Mucosa of rectum (tissue), 2 donors: ENCODE results near the gene STIMATE.
A peak's percentile ranks its signal among the peaks of the same experiment; 100 is the strongest.

Experiments used
- H3K27ac ChIP-seq, 2 donors: one replicate each; pipeline ENCODE4 v1.7.0; 2013; ENCODE audit warnings: inconsistent platforms in 2 of 2, low read depth in 2 of 2, low read length in 2 of 2
- H3K27me3 ChIP-seq, 2 donors: one replicate each; pipeline ENCODE4 v1.7.0; 2013; ENCODE audit warnings: low read length in 2 of 2; ENCODE audit not compliant: control insufficient read depth in 2 of 2, insufficient read depth in 2 of 2
- H3K36me3 ChIP-seq, 2 donors: one replicate each; pipeline ENCODE4 v1.7.0; 2013; ENCODE audit warnings: low read length in 2 of 2; ENCODE audit not compliant: control insufficient read depth in 2 of 2, insufficient read depth in 2 of 2
- H3K4me1 ChIP-seq, 2 donors: one replicate each; pipeline ENCODE4 v1.7.0; 2013; ENCODE audit warnings: low read length in 2 of 2, mild to moderate bottlenecking in 1 of 2; ENCODE audit not compliant: control insufficient read depth in 2 of 2, insufficient read depth in 2 of 2
- H3K4me3 ChIP-seq, 2 donors: one replicate each; pipeline ENCODE4 v1.7.0; 2013; ENCODE audit warnings: low read length in 2 of 2
- H3K9ac ChIP-seq, 2 donors: one replicate each; pipeline ENCODE4 v1.7.0; 2013; ENCODE audit warnings: low read length in 2 of 2, low read depth in 1 of 2, mild to moderate bottlenecking in 1 of 2
- H3K9me3 ChIP-seq, 2 donors: one replicate each; pipeline ENCODE4 v1.7.0; 2013; ENCODE audit warnings: low read length in 2 of 2; ENCODE audit not compliant: control insufficient read depth in 2 of 2
- donor health status: healthy.
- donor health status: Normal muscosa, but diverticular disease.

Gene STIMATE

DNA sequence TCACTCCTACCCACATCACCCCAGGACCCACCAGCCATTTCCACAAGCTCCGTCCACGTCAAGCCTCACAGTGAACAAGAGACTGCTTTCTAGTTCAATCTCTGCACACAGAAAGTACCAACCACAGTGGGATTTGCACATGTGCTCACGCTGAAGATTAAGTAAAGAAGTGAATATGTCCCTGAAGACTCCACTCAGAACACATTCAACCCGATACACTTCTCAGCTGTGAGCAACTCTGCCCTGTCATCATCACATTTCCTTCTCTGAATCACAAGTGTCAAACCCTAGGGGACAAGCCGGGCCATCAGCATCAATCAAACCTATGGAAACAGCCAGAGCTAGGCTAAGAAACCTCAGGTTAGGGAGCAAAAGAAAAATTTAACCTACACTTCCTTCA, 1.9 kb downstream of the STIMATE start:
- H3K9me3 ChIP-seq, result no peaks in the 10 kb centered on the region
- H3K27me3 ChIP-seq, result no peaks in the 10 kb centered on the region
- H3K27ac ChIP-seq, result no peak overlapping the region
- H3K4me1 ChIP-seq, result peaks cover 9 to 15% of the 10 kb centered on the region in 2 donors
- H3K4me3 ChIP-seq, result no peak overlapping the region
- H3K9ac ChIP-seq, result no peak overlapping the region
- H3K36me3 ChIP-seq, result no peaks in the 10 kb centered on the region

DNA sequence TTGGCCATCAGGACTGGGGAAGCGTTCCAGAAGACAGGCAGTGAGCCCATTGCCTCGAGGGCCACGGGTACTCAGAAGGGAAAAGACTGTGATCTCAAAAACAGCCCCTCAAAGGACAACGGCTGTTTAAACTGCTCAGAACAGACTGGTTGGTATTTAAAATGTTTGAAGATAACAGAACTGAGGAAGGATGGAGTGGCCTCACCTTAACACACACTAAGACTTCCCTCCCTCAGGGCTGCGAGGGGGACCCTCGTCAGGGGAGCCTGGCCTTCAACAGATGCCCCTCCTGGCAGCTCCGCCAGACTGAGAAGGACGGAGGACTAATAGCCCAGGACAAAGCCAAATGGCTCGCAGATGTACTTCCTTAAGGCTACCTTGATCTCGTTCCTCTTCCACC, 2.6 kb downstream of the STIMATE start:
- H3K36me3 ChIP-seq, result no peaks in the 10 kb centered on the region
- H3K27ac ChIP-seq, result no peak overlapping the region
- H3K4me1 ChIP-seq, result peaks cover 9 to 15% of the 10 kb centered on the region in 2 donors

DNA sequence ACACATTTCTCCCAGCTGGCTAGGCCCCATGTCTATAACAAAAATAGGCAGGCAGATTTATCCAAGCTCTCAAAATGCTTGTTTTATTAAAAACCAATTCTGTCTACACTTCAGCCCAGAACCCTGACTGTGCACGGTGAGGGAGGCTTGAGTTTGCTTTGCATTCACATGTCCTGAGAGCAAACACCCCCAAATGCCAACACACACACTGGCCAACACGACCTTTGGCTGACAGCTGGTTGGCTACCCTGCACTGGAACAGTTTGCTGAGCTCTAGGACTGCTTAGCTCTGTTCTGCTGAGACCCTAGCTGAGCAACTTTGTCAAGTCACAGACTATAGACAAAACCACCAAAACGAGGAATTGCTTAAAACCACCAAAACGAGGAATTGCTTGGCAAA, 3.6 kb downstream of the STIMATE start:
- no peaks in the 10 kb centered on the region for H3K36me3 ChIP-seq
- no peak overlapping the region for H3K27ac ChIP-seq
- no peaks in the 10 kb centered on the region for H3K9me3 ChIP-seq
- H3K4me1 ChIP-seq, result peaks cover 9 to 15% of the 10 kb centered on the region in 2 donors
- H3K27me3 ChIP-seq, result no peaks in the 10 kb centered on the region
- no peak overlapping the region for H3K9ac ChIP-seq
- H3K4me3 ChIP-seq, result no peak overlapping the region

More for the DNA sequence above, 2.6 kb downstream of the STIMATE start:
- Histone ChIP-seq H3K27me3 (no peaks in the 10 kb centered on the region), H3K9me3 (no peaks in the 10 kb centered on the region), H3K4me3 (no peak overlapping the region), H3K9ac (no peak overlapping the region)

DNA sequence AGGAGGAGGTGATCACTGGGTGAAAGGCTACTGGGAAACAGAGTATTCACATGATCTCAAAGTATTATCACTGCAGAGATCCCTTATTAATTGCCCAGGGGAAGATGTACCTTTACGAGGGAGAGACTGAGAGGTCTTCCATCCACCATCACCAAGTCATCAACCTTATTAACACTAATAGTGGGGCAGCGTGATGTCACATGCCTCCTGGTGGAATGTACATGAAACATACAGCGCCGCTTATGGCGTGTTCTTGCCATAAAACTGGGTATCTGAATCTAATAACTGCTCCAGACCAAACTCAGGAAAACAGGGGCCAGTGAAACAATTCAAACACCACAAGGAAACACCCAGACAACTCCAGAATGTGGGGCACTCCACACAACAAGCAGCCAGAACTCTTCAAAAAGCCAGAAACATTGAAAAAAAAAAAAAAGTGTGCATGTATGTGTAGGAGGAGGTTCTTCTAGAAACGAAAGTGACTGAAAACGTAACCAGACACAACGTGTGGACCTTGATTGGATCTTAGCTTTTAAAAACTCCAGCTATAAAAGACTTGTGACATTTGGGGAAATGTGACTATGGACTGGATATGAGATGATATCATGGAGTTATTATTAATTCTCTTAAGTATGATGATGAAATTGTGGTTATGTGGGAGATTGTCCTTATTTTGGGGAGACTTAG, 4.6 kb downstream of the STIMATE start:
- H3K27me3 ChIP-seq, result no peaks in the 10 kb centered on the region
- peak overlapping the region in 1 of 2 donors; percentile 19 for H3K27ac ChIP-seq
- H3K36me3 ChIP-seq, result no peaks in the 10 kb centered on the region
- H3K4me3 ChIP-seq, result peak overlapping the region in 1 of 2 donors; percentile 54
- peak overlapping the region in 1 of 2 donors; percentile 10 for H3K9ac ChIP-seq
- H3K4me1 ChIP-seq, result peaks cover 9 to 11% of the 10 kb centered on the region in 2 donors
- no peaks in the 10 kb centered on the region for H3K9me3 ChIP-seq

DNA sequence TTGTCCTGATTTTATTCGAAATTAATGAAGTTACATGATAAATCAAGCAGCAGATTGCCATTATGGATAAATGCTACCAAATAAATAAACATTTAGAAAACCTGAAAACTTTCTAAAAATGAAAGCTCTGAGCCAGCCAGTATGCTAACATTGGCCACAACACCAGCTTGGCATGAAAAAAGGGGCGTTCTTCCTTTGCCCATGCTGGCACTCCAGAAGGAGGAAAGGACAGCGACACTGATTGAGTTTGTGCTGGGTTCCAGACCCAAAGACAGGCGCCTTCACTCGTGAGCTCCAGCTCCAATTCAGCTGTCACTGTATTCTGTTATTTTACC, 5.1 kb downstream of the STIMATE start:
- Histone ChIP-seq H3K9ac (no peak overlapping the region), H3K27me3 (no peaks in the 10 kb centered on the region), H3K9me3 (no peaks in the 10 kb centered on the region), H3K27ac (no peak overlapping the region), H3K4me1 (peaks cover 9 to 10% of the 10 kb centered on the region in 2 donors), H3K36me3 (no peaks in the 10 kb centered on the region), H3K4me3 (no peak overlapping the region)

DNA sequence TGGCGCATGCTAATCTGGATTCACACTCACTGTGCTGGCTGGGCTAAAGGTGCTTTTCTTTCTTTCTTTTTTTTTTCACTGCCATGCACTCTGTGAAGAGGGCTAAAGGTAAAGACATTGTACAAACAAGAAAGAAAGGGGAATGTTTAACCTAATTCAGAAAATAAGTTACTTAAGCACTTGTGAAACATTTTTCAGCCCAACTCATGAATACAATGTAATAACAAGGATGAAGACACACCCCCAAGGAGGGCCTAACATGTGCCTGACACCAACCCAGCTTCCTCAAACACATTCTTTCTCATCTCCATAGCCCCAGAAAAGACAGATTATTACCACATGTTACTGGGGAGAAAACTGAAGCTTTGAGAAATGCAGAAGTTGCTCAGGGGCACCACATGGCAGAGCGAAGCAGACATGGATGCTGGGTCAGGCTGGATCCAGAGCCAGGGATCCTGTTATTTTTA, 5.7 kb downstream of the STIMATE start:
- Histone ChIP-seq H3K4me3 (no peak overlapping the region), H3K9ac (no peak overlapping the region), H3K27ac (no peak overlapping the region), H3K27me3 (no peaks in the 10 kb centered on the region), H3K36me3 (no peaks in the 10 kb centered on the region), H3K9me3 (no peaks in the 10 kb centered on the region), H3K4me1 (peaks cover 4 to 6% of the 10 kb centered on the region in 2 donors)

DNA sequence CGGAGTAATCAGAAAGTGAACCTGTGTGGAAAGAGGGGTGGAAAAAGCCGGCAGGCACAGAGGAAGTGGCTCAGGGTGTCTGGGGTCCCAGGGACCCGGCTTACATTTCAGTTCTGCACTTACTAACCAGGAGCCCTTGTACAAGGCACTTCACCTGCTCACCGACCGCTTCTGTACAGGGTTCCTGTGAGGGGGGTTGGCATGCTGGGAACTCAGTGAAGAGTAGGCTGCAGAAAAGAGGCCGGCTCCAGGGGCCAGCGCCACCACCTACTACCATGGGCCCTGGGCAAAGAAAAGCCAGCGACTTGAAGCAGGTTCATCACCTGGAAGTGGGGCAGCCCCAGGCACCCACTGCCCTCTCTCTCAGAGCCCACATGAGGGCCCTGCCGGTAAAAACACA, 6.2 kb downstream of the STIMATE start:
- Histone ChIP-seq H3K27ac (no peak overlapping the region), H3K4me1 (peaks cover 0 to 4% of the 10 kb centered on the region in 2 donors), H3K36me3 (no peaks in the 10 kb centered on the region), H3K4me3 (no peak overlapping the region), H3K9me3 (no peaks in the 10 kb centered on the region), H3K9ac (no peak overlapping the region), H3K27me3 (no peaks in the 10 kb centered on the region)

DNA sequence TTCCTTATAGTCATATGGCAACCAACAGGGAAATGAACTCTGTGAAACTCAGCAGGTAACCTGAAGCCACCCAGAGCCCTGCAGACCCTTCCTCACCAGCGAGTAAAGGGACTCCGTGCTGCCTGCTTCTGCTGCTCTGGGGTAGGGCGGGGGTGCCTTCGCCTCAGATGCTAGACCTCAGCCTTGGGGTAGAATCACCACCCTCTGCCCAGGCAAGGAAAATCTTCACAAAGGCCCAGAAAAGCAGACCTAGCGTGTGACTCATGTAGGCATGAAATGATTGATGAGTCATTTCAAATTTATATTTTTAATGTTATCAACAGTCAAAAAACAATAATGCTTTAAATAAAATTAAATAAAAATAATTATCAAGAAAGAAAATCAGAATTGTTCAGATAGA, 6.6 kb downstream of the STIMATE start:
- Histone ChIP-seq H3K27me3 (no peaks in the 10 kb centered on the region), H3K9ac (no peak overlapping the region), H3K27ac (no peak overlapping the region), H3K4me3 (no peak overlapping the region), H3K4me1 (peaks cover 0 to 4% of the 10 kb centered on the region in 2 donors), H3K9me3 (no peaks in the 10 kb centered on the region), H3K36me3 (peaks cover 0 to 4% of the 10 kb centered on the region in 2 donors)

DNA sequence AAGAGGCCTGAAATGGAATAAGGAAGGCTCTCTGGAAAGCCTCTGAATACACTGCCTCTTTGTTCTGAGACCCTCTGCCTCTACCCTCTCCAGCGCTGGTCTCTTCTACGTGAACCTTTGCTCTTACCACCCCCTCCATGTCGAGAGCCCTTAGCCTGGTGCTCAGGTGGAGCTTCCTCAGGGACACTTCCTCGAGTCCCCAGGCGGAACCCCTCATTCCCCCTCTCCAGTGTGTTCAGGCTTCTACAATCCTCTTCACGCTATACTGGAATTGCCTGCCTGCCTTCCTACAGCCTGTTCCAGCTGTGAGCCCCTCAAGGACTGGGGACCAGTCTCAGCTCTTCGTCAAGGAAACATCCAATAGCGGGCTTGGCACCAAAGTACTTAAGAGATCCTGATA, 7.4 kb downstream of the STIMATE start:
- no peaks in the 10 kb centered on the region for H3K27me3 ChIP-seq
- no peaks in the 10 kb centered on the region for H3K9me3 ChIP-seq
- H3K4me3 ChIP-seq, result no peak overlapping the region
- H3K4me1 ChIP-seq, result peaks cover 0 to 4% of the 10 kb centered on the region in 2 donors
- no peak overlapping the region for H3K27ac ChIP-seq
- H3K36me3 ChIP-seq, result peaks cover 0 to 4% of the 10 kb centered on the region in 2 donors
- no peak overlapping the region for H3K9ac ChIP-seq

DNA sequence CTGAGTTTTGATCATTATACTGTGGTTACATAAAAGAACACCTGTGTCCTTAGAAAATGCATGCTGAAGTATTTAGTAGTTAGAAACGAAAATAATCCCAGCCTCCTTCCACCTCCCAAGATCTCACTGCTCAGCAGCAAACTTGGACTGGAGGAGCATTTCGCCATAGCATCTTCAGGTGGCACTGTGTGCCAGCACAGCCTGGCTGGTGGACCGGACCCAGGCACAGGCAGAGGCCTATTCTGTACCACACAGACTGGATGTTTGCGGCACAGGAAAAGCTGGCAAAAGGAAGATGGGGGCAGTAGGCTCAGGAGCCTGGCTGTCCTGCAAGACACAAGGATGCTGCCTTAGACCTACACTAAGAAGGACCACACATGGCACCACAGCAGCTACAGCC, 10.2 kb downstream of the STIMATE start:
- Histone ChIP-seq H3K27me3 (no peaks in the 10 kb centered on the region), H3K36me3 (peaks cover 0 to 4% of the 10 kb centered on the region in 2 donors), H3K4me1 (no peaks in the 10 kb centered on the region), H3K4me3 (no peak overlapping the region), H3K27ac (no peak overlapping the region), H3K9me3 (no peaks in the 10 kb centered on the region), H3K9ac (no peak overlapping the region)
